Stimulated activated CD4-positive, alpha-beta T cell treated with anti-CD3 and anti-CD28 coated beads, Interleukin-12 subunit alpha, Interleukin-12 subunit beta, amount 100 ng/mL, for 24 hours (primary cell): ENCODE data around the gene PMVK.

ENCODE experiments used
- DNase-seq, 2 experiments: peaks; one replicate each; pipeline ENCODE4 v3.0.0-alpha.2; 2020; ENCODE audit warnings: low read depth in 2 of 2

Gene PMVK

GRCh38 chr1:154967331-154967950, 30.9 kb upstream of the PMVK start:
- DNase-seq, result no peak

- no peak for DNase-seq
These were observed 29.6 kb upstream of the PMVK start for GRCh38 chr1:154966111-154966510.

DNA sequence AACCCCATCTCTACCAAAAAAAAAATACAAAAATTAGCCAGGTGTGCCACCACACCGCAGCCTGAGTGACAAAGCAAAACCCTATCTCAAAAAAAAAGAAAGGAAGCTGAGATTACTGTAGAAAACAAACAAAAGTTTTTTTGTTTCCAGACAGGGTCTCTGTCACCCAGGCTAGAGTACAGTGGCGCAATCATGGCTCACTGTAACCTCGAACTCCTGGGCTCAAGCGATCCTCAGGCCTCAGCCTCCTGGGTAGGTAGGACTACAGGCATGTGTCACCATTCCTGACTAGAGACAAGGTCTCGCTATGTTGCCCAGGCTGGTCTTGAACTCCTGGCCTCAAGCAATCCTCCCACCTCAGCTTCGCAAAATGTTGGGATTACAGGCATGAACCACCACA, 27.8 kb upstream of the PMVK start:
- DNase-seq, result no peak

DNA sequence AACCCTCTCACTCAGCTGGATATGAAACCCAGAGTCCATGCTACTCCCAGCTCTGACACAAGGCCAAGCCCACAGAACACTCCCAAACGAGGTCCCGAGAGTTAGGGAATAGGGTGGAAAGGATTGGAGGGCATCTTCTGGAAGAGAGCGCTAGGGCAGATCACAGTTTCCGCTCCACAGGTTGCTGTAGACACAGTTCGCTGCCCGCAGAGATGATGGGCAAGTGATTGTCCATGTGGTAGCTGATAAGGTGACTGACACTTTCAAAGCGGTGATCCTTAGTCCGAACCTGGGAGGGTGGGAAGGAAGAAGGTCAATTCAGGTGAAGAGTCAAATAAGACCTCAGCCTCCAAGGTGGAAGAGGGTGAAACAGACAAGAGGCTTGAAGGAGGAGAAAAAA, 27.1 kb upstream of the PMVK start:
- no peak for DNase-seq

- no peak for DNase-seq
These were observed 26.3 kb upstream of the PMVK start for GRCh38 chr1:154962795-154963330.

DNA sequence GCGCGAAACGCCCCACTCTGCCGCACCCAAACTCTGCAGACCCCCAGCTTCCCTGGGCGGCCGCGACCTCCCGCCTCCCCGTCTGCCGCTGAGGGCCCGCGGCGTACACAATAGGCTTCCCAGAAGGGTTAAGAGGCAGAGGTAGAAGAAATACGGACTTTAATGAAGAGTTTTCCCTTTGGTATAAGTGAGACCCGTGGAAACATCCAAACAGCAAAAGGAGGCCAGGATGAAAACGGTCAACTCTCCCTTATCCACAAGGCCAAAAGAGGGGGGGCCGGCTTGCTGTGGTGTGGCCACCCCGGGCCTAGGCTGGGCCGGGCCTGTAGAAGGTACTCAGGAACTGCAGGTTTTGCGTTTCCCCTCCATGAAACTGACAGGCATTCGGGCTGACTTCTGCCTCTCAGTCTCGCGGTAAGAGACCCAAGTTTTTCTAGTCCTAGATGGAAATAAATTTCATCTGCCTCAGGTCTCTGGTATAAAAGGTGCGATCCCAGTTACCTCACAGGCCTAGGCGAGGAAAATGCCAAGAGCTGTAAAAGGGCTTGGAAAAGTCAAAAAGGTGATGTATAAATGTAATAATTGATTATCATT, 25.7 kb upstream of the PMVK start:
- no peak for DNase-seq

DNA sequence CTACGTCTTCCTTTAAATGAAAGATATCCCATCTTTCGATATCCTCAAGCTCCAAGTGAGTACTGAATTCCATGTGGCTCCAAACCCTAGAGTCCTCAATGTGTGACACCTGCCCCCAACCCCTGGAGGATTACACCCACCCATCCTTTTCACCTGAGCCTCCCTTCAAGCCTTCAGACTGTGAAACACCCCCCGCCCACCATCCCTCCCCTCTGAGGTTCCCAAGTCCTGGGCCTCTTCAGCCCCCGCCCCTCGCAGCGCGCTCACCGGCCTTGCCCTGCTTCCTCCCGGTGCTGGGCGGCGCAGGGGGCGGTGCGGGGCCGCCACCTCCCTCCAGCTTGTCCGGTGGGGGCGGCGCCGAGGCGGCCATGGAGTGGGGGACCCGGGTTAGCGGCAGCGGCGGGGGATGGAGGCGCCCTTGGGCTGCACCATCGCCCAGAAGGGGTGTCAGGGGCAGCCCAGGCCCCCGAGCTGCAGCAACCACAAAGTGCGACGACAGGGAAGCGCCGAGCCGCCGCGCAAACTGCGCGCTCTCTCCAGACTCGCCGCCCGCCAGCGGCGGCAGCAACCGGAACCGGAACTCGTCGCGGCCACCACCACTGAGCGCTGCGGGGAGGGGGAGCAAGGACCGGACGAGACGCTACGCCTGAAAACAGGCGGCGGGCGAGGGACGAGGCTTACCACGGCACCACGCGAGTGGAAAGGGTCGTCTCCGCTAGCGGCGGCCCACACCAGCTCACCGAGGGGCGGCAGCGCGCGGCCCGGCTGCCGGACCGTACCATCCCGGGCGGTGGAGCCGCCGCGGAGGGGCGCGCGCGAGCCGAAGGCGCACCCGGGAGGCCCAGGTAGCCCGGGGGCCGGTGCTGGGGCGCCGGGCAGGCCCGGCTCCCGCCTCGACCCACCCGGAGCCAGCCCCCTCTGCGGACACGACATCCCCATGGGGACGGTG, 25.0 kb upstream of the PMVK start, which contains the start of gene PYGO2:
Gene PYGO2 (minus strand): TSS at position 576 of the 949 bp plus-strand sequence. CDS start 206 bp downstream, at position 370.
- DNase-seq, result peak; percentile 64 to 84

GRCh38 chr1:154960446-154961136, 24.1 kb upstream of the PMVK start:
- no peak for DNase-seq

DNA sequence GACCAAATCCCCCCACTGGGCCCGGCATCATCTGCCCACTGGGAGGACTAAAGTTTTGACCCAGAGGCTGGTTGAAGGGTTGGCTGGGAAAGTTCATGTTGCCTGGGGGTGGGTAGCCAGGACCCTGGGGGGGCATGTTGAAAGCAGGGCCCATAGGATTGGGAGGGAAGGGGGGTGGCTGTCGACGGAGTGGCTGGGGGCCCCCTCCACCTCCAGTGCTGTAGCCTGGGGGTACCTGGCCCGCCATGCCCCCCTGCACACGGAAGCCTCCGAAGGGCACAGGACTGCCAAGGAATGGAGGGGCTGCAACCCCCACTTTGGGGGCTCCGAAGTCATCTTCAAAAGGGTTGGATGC, 22.9 kb upstream of the PMVK start:
- no peak for DNase-seq

GRCh38 chr1:154958681-154959425, 22.3 kb upstream of the PMVK start:
- no peak for DNase-seq

DNA sequence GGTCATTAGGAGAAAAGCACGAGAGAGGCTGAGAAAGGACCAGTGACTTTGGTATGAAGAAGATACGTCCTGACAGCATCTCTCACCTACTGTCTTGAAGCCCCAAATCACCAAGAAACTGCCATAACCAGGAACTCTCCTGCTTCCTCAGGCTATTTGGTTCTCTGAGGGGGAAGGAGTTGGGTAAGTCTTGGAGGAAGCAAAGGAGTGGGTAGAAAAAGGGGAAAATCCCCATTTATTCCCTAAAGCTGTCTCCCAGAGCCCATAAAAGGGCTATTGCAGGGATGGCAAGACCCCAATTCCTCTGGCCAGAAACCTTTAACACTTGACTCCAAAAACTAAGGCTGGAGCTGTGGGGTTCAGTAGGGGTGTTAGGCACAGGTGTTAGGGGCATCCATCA, 21.5 kb upstream of the PMVK start:
- no peak for DNase-seq

DNA sequence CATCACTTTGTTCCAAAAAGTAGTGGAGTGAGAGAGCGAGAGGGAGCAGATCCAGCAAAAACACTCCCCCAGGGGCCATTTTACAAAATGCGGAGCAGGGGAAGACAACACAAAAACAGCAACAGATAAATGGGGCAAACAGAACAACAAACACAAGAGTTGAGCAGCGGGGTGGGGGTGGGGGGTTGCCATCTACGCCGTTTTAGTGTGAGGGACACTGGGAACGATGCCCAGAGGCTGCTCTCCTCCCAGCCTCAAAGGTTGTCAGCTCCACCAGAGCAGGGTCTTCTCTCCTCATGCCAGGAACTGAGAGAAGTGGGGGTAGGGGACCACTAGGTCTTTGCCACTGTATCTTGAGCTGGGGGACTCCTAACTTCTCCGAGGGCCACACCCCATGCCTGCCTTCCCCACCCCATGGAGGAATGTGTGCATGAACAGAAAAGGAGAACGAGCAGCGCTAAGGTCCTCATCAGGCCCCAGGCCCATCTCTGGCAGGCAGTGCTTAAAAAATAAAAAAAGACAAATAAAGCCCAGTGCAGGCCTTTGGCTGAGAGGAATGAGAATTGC, 20.7 kb upstream of the PMVK start:
- no peak for DNase-seq

DNA sequence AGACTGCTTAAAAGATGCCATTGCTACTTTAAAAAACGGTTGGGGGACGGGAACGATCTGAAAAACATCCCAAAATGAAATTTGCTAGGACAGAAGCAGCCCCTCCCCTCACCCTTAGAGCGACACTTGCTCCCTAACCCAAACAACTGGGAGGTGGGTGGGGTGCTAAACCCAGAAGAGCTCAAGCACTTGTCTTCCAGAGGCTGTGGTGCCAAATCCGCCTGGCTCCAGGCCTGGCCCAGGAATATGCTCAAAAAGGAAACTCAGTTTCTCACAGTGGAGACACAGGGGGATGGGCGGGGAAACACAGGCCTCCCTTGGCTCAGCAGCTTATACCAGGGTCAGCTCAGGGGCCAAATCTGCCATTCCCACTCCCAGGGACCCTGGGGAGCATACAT, 20.0 kb upstream of the PMVK start:
- no peak for DNase-seq

DNA sequence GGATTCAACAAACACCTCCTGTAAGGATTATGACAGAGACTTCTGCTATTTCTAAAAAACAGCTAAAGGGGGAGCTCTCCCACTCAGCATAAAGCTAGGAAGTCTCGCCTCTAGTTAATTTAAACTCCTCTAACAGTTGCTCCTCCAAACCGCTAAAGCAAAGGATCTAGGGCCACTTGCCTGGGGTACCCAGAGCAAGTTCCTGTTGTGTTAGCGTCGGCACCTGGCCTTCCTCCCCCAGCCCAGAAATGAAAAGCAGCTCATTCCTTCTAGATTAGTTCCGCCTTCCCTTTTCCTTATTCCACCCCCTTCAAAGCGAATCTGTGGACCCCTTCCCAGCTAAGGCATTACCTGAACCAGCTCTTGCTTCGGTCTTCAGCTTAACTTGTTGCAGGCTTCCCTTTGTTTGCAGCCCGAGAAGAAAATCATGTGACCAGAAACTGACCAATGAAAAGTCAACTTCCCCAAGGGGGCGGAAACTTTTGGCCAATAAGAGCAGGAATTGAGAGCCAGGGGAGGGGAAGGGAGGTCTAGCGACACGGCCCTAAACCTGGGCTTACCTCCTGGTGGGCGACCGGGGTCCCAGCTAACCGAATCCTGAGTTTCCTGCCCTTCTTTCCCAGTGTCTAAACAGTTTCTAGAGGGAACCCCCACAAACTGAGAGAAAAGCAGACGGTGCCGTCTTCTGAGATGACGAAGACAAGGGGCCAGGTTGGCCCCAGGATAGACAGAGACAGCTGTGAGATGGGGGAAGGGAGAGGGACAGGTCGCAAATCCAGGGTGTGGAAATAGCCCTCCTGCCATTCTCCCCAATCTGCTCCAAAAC, 19.4 kb upstream of the PMVK start, which contains the start of gene PBXIP1:
Gene PBXIP1 (minus strand): TSS at position 382 of the 826 bp plus-strand sequence. CDS start 2,378 bp downstream, outside the sequence.
- DNase-seq, result peak; percentile 49 to 68

DNA sequence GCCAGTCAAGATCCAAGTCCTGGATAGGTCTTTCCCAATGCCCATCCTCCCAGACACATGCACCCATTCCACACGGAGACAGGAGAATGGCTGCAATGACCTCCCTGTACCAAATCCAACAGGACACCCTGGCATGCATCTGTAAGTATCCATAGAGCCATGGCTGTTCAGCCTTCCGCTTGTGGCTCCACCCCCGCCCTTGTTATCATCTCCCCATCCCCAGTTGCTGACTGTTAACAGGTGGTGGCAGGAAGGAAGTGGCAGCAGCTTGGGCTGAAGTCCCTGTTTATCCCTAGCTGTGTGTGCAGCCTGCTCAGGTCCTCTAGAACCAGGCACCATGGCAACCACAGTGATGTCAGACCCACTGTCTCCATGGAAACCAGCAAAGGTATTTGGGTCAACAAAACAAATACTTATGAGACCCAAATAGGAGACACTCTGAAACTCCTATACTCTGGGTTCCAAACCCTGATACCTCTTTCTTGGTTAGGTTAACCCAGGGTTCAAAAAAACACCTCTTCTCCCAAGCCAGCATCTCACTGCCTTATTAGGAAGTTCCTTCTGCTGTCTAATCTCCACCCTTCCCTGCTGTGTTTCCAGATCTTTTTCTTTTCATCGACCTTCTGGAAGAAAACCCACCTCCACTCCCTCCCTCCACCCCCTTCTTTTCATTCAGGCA, 18.7 kb upstream of the PMVK start:
- peak; percentile 57 to 68 for DNase-seq

DNA sequence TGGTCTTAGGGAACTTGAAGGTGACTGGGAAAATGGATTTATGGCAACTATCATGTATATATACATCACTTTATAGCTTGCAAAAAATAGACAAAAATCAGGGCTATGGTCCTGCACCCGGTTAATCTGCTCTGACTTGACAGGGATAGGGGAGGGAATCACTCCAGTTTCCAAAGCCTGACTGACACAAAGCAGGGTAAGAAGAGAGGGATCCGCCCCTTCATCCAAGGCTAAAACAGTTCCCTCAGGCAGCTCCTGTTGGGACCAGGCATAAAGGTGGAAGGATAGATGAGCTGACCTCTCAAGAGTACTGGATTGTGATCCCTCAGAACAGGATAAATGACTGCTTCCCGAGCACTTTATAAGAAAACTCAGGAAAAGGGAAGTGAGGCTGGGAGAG, 18.0 kb upstream of the PMVK start:
- DNase-seq, result no peak

- DNase-seq, result no peak
These were observed 17.1 kb upstream of the PMVK start for GRCh38 chr1:154953611-154954038.

GRCh38 chr1:154952664-154953063, 16.1 kb upstream of the PMVK start:
- no peak for DNase-seq
